Left ventricle myocardium superior (tissue), 1 donor: ENCODE measurements around the gene NR2C2. TPM values are rescaled to one million over a fixed set of nuclear protein-coding genes. Genes with fewer than 3 reads are reported as not detected.

ENCODE experiments used
- ATAC-seq: fragments of 200-7000 bp; cut with Tn5 transposase; one replicate; pipeline ENCODE4 v1.9.1; 2020; ENCODE audit warnings: mild to moderate bottlenecking, moderate library complexity
- DNase-seq: peaks from one replicate; pipeline ENCODE4 v3.0.0-alpha.2; 2020
- intact Hi-C: fragments of 100-400 bp; cut with micrococcal nuclease; formaldehyde crosslinking; loops from one replicate; pipeline ENCODE4 v1.11.0; 2022
- total RNA-seq: library from RNA; stranded (reverse); fragmentation: NEBNext Ultra II Directional; extraction: Animal tissue kit (Norgen Biotek cat#: 25700); gene quantifications from one replicate; pipeline ENCODE4 v1.2.1, GENCODE V29; 2021
- donor health status: DM: no; HTN: yes; CAD: no; lungs with severe emphysema.

Gene NR2C2
- total RNA-seq, 1 donor from 2014 or later = 31.8 TPM

DNA sequence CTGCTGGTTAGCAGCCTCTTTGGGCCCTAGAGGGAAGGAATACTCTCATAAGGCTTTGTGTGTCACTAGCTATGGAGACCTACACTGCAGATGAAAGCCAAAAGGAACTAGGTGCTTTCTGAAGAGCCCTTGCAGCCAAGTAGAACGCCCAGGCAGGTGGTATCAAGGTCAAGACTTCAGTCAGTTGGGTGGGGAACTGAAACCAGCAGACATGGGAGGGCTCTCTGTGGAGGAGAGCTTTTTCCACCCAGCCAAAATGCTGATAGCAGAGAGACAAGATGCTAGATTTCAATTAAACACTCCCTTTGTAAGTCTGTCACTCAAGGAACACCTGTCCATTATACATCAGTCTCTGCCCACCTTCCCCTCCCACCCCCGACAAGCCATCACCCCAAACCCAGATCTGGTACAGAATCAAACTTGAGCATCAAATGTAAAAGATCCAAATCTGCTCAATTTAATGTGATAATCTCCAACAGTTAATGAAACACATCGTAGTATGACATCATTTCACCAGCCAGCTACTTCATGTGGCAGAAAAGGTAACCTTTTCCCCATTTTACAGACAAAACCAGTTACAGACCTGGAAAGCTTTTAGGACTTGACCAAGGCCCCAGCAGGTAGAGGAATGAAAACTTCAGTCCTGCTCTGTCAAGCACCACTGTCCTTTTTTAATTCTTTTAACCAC lies 103.2 kb downstream of the NR2C2 start:
- intact Hi-C loops = no loop called here
- ATAC-seq = no peak
- DNase-seq = no peak

DNA sequence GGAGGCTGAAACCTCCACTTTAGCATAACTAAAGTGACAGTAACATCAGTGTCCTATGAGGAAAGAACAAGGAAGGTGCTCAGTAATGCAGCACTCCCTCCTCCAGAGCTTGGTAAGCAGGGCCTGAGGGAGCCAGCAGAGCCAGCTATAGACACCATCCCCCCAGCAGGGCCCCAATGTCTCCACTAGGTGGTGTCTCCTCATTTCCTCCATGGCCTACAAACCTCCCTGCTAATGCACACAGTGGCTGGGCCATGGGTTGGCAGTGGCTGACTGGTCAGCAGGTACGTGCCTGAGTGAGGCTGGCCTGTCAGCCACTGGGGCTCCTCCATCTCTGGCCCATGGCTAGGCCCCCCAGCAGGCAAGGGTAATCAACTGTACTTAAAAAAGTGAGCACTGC lies 104.1 kb downstream of the NR2C2 start:
- DNase-seq (no peak), ATAC-seq (peak; percentile 66)
- intact Hi-C loops = no loop called here

GRCh38 chr3:15052335-15053242 lies 105.2 kb downstream of the NR2C2 start:
- intact Hi-C loops = no loop called here
- DNase-seq = no peak
- ATAC-seq = peak; percentile 9

DNA sequence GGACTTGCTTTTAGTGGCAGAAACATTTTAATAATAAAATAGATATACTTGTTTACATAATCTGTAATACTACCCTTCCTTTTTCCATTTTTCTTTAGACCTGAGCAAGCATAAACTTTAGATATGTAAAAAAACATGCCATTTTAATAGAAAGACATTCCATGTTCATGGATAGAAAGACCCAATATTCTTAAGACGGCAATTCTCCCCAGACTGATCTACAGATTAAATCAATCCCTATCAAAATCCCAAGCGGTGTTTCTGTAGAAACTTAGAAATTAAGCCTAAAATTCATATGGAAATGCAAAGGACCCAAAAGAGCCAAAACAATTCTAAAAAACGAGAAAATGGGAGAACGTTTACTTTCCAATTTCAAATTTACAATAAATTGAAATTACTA lies 106.2 kb downstream of the NR2C2 start:
- DNase-seq = no peak
- intact Hi-C loops = no loop called here
- ATAC-seq = no peak

DNA sequence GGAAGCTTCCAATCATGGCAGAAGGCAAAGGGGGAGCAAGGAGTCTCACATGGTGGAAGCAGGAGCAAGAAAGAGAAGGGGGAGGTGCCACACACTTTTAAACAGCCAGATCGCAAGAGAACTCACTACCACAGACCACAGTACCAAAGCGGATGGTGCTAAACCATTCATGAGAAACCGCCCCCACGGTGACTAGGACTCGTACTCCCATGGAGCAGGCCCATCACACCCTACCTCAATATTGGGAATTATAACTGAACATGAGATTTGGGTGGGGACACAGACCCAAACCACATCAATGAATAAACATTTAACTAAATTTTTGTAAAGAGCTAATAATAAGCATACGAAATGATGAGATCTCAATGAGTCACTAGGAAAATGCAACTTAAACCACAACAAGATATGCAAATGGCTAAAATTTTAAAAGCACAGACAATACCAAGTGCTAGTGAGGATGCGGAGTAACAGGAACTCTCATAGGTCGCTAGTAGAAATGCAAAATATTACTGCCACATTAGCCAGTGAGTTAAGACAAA lies 107.7 kb downstream of the NR2C2 start:
- intact Hi-C loops = no loop called here
- ATAC-seq (no peak), DNase-seq (no peak)

DNA sequence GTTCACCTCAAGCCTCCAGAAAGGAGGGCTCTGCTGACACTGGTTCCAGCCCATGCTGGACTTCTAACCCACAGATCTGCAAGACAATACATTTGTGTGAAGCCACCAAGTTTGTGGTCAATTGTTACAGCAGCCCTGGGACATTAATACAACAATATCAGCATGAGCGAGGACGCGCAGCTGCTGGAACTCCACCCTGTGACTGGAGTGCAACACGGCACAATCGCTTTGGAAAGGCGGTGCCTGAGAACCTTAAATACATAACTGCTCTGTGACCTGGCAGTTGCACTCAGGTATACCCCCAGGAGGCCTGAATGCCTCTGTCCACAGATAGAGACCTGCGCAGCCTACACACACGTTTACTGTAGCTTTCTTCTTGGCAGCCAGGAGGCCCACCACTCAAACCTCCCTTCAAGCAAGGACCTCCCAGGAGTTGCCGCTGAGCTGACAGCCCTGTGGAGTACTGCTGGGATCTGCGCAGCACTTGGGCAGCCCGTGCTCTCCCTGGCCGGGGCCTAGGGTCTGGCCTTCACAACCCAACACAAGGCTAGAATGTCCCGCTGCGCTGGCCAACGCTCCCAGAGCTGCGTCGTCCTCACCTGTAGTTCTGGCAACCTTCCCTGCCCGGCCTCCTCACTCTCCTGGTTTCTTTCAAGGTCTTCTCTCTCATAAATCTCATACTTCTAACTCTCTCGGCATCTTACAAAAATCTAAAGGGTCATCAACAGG lies 109.5 kb downstream of the NR2C2 start:
- no peak for DNase-seq
- no peak for ATAC-seq
- intact Hi-C loops = no loop called here

GRCh38 chr3:15060029-15060428 lies 112.6 kb downstream of the NR2C2 start:
- ATAC-seq = no peak
- DNase-seq = no peak
- intact Hi-C loops = no loop called here

DNA sequence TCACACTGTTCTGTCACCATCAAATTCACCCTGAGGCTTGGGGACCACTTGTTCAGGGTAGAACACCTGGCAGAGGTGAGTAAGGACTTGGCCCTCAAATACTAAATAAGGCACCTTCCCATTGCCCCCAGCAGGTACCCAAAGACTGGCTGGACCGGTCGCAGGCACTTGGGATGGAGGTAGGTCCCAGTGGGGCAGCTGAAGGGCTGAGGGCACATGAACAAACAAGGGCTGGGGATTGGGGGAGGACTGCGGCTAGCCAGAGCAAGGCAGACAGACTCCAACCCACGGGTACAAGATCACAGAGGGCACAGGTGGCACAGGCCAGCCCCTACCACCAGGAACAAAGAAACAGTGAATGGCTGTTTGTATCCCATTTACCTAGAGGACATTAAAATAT lies 115.9 kb downstream of the NR2C2 start:
- peak; percentile 26 for ATAC-seq

GRCh38 chr3:15063656-15064286 lies 116.4 kb downstream of the NR2C2 start:
- ATAC-seq (peak; percentile 5), DNase-seq (no peak)
- intact Hi-C loops = no loop called here

More for the DNA sequence above, 115.9 kb downstream of the NR2C2 start:
- no peak for DNase-seq
- intact Hi-C loops = no loop called here

GRCh38 chr3:15064299-15064834 lies 117.0 kb downstream of the NR2C2 start:
- DNase-seq (no peak), ATAC-seq (peak; percentile 44)
- intact Hi-C loops = no loop called here

DNA sequence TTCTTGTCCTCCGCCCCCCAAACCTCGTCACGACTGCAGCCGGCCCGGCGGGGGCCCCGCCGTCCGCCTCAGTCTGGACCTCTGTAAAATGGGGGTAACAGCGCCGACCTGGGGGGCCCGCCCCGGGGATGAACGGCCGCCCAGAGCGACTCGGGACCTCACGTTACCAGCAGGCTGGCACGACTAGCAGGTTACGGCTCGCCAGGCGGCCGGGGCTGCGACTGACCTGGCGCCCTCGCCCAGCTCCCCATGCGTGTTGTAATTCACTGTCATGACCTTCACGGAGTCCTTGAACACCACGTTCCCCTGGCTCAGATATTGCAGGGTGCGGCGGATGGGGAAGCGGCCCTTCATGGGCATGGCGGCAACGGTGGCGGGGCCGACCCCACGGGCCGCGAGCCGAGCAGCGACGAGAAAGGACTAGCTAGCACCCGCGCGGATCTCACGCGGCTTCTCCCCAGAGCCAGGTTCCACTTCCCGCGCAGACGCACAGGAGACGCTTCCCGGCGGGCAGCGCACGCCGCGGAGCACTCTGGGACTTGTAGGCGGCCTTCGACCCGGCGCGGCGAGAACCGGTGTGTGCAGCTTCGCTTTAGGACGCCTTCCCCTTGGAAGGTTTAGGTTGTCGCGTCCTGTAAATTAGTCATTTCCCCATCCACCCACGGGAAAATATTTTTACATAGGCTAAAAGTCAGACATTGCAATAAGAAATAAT lies 117.6 kb downstream of the NR2C2 start, which contains the start of gene MRPS25:
MRPS25 (minus strand) TSS at position 481 of the 715 bp plus-strand sequence; CDS start at position 360, 121 bp downstream.
- peak; percentile 95 for DNase-seq
- intact Hi-C loops = no loop called here
- ATAC-seq = peak; percentile 97

GRCh38 chr3:15065550-15066007 lies 118.2 kb downstream of the NR2C2 start:
- DNase-seq (no peak), ATAC-seq (no peak)
- intact Hi-C loops = no loop called here

- DNase-seq (no peak), ATAC-seq (no peak)
- intact Hi-C loops = no loop called here
These were observed 119.1 kb downstream of the NR2C2 start for GRCh38 chr3:15066467-15066866.

- DNase-seq (no peak), ATAC-seq (no peak)
- intact Hi-C loops = no loop called here
These were observed 122.1 kb downstream of the NR2C2 start for GRCh38 chr3:15069441-15069840.

DNA sequence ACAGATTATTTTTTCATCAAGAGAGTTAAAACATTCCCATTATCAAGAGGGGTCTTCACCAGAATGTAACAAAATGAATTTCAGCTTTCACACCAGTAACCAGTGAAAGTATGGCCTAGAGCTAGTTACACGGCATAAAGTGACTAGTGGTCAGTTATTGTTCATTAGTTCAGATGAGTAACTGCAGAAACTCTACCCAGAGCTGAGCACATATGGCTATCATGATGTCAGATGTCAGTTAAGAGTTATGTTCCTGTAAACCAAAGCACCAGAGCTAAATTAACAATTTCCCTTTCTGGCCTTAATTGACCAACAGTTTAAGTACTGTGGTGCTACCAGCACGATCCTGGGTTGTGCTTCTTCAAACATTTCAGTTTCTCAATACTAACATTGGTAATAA lies 124.3 kb downstream of the NR2C2 start:
- ATAC-seq (no peak), DNase-seq (no peak)
- intact Hi-C loops = no loop called here

DNA sequence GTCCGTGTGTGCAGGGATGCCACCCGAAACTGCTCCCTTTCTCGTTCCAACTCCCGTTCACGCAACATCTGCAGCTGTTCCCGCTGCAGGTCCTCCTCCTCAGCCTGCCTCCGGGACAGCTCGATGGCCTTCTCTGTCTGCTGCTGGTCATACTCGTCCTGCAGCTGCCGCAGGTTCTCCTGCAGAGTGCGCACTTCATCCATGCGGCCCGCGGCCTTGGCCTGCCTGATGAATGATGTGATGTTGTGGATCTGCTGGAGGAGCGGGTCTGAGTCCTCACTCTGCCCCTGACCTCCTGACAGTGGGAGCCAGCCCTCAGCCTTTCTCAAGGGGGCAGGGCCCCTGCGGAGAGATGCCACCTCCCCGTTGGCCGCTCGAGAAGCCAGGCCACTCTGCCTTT lies 127.1 kb downstream of the NR2C2 start:
- ATAC-seq (no peak), DNase-seq (no peak)

GRCh38 chr3:15079091-15079490 lies 131.7 kb downstream of the NR2C2 start:
- DNase-seq = no peak
- intact Hi-C loops = no loop called here
- ATAC-seq = no peak

More for the DNA sequence above, 127.1 kb downstream of the NR2C2 start:
- intact Hi-C loops = no loop called here
